K562 (cell line): ENCODE data around the gene SEZ6L.

Experiments
- CBX1 ChIP-seq: sonication (generic); IDR thresholded peaks from 2 replicates; pipeline ENCODE4 v1.6.1; 2016; ENCODE audit warnings: antibody characterized with exemption, low read depth, mild to moderate bottlenecking
- FOXM1 ChIP-seq, 2 experiments: fragments of 450-650 bp in 1 of 2; sonication (generic) in 1 of 2; formaldehyde crosslinking in 1 of 2; IDR thresholded peaks; 2 replicates each; pipeline versions ENCODE4 v1.6.1 to v1.9.0; 2017 to 2022; ENCODE audit warnings: low read depth in 2 of 2, mild to moderate bottlenecking in 2 of 2, missing genetic modification reagents in 1 of 2, moderate library complexity in 1 of 2
- FOXP1 ChIP-seq: sonication (generic); formaldehyde crosslinking; IDR thresholded peaks from 2 replicates; pipeline ENCODE4 v1.8.0; 2022; ENCODE audit warnings: mild to moderate bottlenecking, missing genetic modification reagents
- IRF2 ChIP-seq: sonication (generic); formaldehyde crosslinking; IDR thresholded peaks from 2 replicates; pipeline ENCODE4 v1.8.1; 2022; ENCODE audit warnings: mild to moderate bottlenecking, missing genetic modification reagents
- MTA3 ChIP-seq: fragments of 450-650 bp; formaldehyde crosslinking; IDR thresholded peaks from 2 replicates; pipeline ENCODE4 v1.6.1; 2017; ENCODE audit warnings: mild to moderate bottlenecking, borderline replicate concordance
- NR2C2 ChIP-seq, 2 experiments: fragments of 200-800 bp in 1 of 2; sonication (Bioruptor generic) in 1 of 2; sonication (generic) in 1 of 2; formaldehyde crosslinking in 1 of 2; IDR thresholded peaks; 2 replicates each; pipeline versions ENCODE4 v1.6.1 to v1.8.0; 2016 to 2022; ENCODE audit warnings: mild to moderate bottlenecking in 1 of 2, missing compliant biosample characterization in 1 of 2, missing genetic modification characterization in 1 of 2, missing genetic modification reagents in 1 of 2
- NUFIP1 ChIP-seq: fragments of 450-650 bp; IDR thresholded peaks from 2 replicates; pipeline ENCODE4 v1.6.1; 2018; ENCODE audit not compliant: partially characterized antibody
- POLR2AphosphoS5 ChIP-seq: IDR thresholded peaks from 2 replicates; pipeline ENCODE4 v1.6.1; 2011; ENCODE audit warnings: mild to moderate bottlenecking, low read depth, low read length, moderate library complexity; ENCODE audit not compliant: control insufficient read depth, insufficient read depth
- TCF7L2 ChIP-seq: fragments of 150-350 bp; IDR thresholded peaks from 2 replicates; pipeline ENCODE4 v1.6.1; 2016; ENCODE audit warnings: low read depth, mild to moderate bottlenecking, low read length, moderate library complexity
- TF ChIP-seq, protein P1 (sequence below): sonication (generic); formaldehyde crosslinking; IDR thresholded peaks from 2 replicates; pipeline ENCODE4 v1.9.0; 2022; ENCODE audit warnings: mild to moderate bottlenecking, missing genetic modification reagents
- TF ChIP-seq, protein P2 (sequence below), 3 experiments: IDR thresholded peaks in 2 of 3; conservative IDR thresholded peaks in 1 of 3; 2 replicates each; pipeline ENCODE4 v1.5.1; 2011 to 2012; ENCODE audit warnings: low read length in 3 of 3, mild to moderate bottlenecking in 3 of 3, control low read depth in 2 of 3, improper control_type of control experiment in 1 of 3, inconsistent platforms in 1 of 3, low read depth in 1 of 3, mixed read lengths in 1 of 3, moderate library complexity in 1 of 3; ENCODE audit not compliant: insufficient read depth in 2 of 3

DNA sequence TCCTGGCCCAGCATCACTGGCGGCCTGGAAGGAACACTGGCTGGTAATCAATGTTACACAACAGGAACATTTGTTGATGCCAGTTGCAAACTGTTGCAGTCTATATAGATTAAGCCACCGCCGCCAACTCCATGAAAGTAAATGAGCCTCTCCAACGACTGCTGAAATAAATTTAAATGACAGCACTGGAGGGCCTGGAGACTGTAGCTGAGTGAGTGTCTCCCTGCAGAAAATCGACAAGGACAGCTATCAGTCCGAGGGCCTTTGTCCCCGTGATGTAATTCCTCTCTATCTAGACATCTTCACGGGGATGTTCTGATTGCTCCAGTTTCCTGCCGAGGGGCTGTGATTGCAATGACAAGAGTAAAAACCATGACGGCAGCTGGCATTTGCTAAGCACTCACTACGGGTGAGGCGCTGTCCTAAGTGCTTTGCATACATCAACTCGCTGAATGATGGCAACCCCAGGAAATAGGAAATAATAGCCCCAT lies 120.4 kb downstream of the SEZ6L start:
- no peak for TF ChIP-seq FOXM1 (IDR thresholded peaks at IDR 0.05; ENCODE audit: low read depth)
- TF ChIP-seq FOXM1 (CRISPR knock-in tag; IDR thresholded peaks at IDR 0.05; ENCODE audit: low read depth) = no peak
- no peak for TF ChIP-seq CBX1
- TF ChIP-seq NUFIP1 = no peak
- TF ChIP-seq IRF2 = no peak
- no peak for TF ChIP-seq POLR2AphosphoS5
- TF ChIP-seq MTA3 = no peak
- no peak for TF ChIP-seq TCF7L2
- no peak for TF ChIP-seq NR2C2 (CRISPR knock-in tag; IDR thresholded peaks at IDR 0.05)
- no peak for TF ChIP-seq NR2C2 (tag; IDR thresholded peaks at IDR 0.05)
- TF ChIP-seq, protein P1, sequence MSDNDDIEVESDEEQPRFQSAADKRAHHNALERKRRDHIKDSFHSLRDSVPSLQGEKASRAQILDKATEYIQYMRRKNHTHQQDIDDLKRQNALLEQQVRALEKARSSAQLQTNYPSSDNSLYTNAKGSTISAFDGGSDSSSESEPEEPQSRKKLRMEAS (CRISPR knock-in tag) = no peak
- TF ChIP-seq, protein P2, sequence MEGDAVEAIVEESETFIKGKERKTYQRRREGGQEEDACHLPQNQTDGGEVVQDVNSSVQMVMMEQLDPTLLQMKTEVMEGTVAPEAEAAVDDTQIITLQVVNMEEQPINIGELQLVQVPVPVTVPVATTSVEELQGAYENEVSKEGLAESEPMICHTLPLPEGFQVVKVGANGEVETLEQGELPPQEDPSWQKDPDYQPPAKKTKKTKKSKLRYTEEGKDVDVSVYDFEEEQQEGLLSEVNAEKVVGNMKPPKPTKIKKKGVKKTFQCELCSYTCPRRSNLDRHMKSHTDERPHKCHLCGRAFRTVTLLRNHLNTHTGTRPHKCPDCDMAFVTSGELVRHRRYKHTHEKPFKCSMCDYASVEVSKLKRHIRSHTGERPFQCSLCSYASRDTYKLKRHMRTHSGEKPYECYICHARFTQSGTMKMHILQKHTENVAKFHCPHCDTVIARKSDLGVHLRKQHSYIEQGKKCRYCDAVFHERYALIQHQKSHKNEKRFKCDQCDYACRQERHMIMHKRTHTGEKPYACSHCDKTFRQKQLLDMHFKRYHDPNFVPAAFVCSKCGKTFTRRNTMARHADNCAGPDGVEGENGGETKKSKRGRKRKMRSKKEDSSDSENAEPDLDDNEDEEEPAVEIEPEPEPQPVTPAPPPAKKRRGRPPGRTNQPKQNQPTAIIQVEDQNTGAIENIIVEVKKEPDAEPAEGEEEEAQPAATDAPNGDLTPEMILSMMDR (IDR thresholded peaks at IDR 0.05 in 2 of 3, conservative IDR thresholded peaks at IDR 0.05 in 1 of 3; ENCODE audit: insufficient read depth in 2 of 3, low read depth in 1 of 3, low read length in 3 of 3) = no peak
- no peak for TF ChIP-seq FOXP1 (CRISPR knock-in tag)
